GM20431 (cell line): ENCODE data around the gene DSCAML1.

ENCODE experiments used
- in situ Hi-C: fragments of 300-500 bp; cut with MseI, MboI; formaldehyde crosslinking; loops from one replicate; pipeline ENCODE4 v1.15.0; 2020; ENCODE audit warnings: low sequenced_read_pairs; ENCODE audit not compliant: unreplicated experiment

DSCAML1 gene

DNA sequence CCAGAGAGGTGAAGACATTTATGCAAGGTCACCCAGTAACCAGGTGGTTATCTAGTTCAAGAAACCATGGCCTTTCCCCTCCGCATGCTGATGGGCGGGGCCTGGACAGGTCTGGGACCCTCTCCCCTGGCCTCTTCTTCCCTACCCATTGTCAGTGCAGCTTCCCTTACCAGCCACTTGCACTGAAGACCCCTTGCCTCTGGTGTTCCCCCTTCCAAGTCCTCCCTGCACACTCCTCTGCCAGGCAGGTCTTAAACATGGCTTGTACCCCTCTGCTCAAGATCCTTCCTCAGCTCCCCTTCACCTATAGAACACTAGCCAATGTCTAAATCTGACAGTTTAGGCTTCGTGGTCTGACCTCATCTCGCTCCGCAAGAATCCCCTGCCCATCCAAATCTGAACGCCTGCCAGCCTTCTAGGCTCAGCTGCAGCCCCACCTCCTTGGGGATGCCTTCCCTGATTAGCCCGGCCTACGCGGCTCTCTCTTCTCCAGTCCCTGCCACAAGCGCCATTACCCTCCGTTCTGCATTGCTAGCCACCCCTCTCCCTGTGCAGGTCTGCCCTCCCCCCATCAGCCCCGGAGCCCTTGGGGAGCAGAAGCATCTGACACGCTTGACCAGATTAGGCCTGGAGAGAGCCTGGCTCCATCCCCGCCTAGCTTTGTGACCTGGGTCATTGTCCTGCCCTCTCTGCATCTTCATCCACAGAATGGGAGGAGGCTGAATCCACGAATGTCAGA lies 213.8 kb downstream of the DSCAML1 start:
- in situ Hi-C loops: no loop called here

DNA sequence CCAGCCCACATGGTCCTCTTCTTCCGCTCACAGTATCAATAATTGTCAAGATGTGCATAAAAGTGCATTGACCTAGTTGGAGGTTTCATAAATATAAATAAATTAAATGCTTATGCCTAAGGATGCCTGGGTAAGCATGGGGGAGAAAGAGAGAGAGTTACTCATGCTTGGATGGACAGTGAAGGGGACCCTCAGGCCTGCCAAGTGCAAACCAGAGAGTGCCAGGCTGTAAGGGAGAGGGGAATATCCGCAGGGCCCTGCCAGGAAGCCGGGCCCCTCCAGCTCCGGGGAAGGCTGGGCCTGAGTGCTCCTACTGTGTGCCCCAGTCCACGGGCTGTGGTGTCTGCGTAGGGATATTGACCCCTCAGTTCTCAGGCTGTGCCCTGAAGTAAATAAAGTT lies 214.6 kb downstream of the DSCAML1 start:
- in situ Hi-C loops: no loop called here

DNA sequence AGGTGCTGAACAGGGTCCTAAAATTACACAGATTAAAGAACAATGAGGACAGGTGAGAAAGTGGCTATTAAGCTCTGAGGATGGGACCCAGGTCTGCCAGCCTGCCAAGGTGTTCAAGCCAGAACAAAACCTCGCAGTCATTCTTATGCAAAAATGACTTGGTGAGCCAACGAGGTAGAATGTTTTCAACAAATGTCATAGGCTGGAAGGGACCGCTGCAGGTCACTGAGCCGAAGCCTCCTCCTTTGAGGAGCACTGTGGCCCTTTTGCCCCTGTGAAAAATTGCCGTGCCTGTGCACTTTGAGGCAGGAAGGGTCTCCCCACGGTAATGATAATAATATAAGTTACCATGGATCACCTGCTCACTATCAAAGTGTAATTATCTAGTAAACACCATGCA lies 216.2 kb downstream of the DSCAML1 start:
- in situ Hi-C loops: no loop called here

DNA sequence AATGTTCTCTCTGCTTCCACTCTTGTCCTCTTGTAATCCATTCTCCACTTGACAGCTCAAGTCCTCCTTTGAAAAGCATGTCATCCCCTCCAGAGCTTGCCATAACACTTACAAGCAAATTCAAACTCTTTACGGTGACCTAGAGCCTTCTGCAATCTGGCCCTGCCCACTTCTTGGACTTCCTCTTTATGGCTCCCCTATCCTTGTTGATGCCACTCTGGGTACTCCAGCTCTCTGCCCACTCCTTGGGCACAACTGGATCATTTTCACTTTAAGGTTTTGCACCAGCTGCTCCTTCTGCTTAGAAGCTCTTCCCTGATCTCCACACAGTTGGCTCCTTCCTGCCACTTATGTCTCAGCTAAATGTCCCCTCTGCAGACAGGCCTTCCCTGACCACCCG lies 217.9 kb downstream of the DSCAML1 start:
- in situ Hi-C loops: no loop called here

DNA sequence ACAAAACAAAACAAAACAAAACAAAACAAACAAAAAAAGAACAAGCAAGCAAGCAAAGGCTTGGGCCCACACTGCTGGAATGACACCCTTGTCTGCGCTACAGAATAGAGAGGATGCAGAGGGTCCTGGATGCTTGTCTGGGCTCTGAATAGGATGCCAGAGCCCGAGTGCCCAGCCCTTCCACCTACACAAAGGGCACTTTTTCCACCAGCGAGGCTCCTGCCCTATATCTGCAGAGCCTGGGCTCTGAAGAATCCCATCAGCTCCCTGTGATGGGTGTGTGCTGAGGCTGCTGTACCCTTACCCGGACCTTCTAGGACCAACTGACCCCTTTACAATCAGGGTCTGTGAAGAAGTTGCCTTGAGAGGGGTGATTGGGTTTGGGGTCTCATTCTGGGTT lies 221.2 kb downstream of the DSCAML1 start:
- in situ Hi-C loops: no loop called here

DNA sequence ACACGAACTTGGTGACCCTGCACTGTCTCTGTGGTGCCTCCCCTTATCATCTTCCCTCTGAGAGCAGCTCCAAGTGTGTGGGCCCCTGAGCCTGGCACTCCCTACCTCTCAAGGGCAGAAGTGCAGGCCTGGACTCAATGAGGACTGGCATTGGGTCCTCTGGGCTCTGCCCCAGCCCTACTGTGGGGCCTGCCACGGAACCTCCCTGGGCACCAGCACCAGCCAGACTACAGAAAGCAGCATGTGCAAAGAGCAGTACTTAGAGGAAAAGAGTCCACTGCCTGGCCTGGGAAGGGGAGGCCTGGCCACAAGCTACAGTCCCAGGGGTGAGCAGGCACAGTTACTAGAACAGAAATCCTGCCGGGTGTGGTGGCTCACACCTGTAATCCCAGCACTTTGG lies 222.5 kb downstream of the DSCAML1 start:
- in situ Hi-C loops: no loop called here

DNA sequence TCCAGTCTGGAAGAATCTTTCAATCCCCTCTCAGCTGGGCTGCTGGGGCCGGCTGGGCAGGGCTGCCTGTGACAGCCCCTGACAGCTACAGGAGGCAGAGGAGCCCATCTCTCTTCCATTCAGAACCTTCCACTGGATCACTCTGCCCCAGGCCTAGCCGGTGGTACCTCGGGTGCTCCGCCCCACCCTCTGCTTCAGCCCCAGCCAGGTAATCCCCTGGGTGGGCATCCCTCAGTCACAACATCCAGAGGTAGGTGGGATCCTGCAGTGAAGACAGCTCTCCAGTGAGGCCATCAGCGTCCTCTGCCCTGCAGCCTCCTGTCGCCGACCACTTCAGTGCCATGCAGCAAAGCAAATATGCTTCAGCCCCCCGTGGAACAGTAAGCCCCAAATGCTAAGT lies 223.7 kb downstream of the DSCAML1 start:
- in situ Hi-C loops: no loop called here

DNA sequence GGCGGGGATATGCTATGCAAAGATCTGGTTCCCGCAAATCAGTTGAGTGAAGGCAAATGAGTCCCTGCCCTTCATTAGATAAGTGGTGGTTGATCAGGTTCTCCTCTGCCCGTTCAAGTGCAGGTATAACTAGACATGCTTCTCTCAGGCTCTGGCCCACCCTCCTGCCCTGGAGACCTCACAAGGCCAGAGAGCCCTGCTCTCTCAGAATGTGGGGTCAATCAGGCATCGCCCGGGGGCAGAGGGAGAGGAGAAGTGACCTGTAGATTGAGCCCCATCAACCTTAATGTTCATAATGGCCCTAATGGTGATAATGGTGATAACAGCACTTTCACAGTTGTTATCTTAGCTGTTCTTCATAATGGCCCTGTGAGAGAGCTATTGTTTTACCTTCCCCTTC lies 224.3 kb downstream of the DSCAML1 start:
- in situ Hi-C loops: no loop called here

DNA sequence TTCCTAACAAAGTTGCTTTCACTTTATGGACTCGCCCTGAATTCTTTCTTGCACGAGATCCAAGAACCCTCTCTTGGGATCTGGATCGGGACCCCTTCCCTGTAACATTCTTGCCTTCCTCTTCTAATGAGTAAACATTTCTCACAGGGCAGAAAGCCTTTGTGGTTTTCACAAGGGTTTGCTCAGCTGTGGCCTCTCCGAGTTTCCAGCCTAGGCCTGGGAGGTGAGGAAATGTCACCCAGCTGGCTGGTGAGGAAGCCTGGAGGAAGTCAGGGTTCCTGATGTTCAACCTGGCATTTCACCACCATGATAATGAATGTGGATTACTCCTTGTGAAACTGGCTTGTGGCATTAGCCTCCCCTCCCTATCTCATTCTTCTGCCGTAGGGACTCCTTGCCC lies 224.9 kb downstream of the DSCAML1 start:
- in situ Hi-C loops: no loop called here

DNA sequence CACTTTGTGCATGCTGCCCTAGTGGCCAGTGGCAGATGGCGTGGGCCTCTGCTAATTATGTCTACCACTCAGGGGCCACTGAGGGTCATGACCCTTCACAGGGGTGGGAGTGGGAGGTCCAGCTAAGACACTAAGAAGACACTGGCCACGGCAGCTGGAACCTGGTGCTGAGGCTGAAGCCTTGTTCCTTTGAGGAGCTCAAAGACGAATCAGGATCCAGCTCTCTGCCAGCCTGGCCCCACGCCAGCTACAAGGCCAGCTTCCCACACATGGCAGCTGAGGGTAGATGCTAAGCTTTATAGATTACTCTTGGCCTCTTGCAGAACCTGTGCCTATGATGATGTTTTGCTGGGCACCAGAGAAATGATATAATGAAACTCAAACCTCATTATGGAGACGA lies 226.3 kb downstream of the DSCAML1 start:
- in situ Hi-C loops: no loop called here

DNA sequence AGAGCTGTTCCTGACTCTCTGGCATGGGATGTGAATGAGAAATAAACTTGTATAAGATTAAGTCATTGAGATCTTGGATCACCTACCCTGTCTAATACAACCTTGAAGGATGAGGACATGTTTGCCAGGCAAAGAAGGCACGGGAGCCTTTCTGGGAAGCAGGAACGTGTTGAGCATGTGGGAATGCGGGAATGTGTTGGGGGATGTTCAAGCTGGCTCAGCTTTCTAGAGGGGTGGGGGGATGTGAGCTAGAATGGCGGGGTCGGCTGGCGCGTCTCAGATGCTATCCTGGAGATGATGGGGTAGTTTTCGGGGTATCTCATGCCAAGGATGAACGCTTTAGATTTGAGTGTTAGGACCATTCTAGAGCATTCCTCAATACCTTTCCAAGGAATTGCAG lies 227.1 kb downstream of the DSCAML1 start:
- in situ Hi-C loops: no loop called here

DNA sequence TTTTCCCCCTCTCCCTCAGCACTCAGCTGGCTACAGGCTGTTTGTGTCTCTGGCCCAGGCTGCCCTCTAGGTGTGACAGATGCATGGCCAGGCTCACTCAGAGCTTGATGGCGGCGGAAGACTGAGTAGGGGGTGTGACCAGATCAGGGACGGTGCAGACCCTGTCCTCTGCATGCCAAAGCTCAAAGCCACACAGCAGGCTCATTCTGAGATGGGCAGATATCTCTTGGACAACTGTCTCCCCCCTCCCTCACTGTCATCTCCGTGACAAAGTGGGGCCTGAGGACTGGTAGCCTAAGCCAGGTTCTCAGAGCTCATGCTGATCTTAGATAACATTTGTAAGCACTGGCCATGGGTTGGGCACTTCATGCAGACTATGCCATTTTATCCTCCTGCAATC lies 231.3 kb downstream of the DSCAML1 start:
- in situ Hi-C loops: no loop called here

DNA sequence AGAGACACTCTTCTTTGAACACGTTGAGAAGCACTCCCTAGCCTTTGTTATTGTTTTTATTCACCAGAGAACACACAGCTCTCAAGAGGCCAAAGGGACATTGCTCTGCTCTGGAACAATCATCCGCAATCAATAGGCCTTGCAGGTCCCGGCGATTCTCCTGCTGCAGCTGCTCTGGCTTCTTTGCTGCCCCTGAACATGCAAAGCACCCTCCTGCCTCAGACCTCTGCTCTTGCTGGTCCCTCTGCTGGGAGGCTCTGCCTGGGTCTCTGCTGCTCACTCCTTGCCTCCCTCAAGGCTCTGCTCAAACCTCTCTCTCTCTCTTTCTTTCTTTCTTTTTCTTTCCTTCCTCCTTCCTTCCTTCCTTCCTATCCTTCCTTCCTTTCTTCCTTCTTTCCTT lies 232.7 kb downstream of the DSCAML1 start:
- in situ Hi-C loops: no loop called here

DNA sequence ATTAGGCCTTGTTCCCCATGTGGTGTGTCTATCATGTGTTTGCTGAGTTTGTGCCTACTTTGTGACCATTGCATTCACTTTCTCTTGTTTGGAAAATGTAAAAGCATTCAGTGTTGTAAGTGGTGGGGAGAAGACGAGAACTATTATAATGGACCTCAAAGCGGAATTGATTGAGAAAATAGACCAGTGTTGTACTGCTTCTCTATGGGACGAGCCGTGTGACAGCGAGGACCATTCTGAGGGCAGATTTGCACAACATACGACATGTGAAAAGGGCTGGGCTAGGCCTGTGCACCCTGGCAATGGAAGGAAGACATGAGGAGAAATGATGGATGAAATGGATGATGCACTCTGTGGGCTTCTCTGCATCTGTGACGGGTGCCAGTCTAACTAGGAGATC lies 233.5 kb downstream of the DSCAML1 start:
- in situ Hi-C loops: no loop called here

DNA sequence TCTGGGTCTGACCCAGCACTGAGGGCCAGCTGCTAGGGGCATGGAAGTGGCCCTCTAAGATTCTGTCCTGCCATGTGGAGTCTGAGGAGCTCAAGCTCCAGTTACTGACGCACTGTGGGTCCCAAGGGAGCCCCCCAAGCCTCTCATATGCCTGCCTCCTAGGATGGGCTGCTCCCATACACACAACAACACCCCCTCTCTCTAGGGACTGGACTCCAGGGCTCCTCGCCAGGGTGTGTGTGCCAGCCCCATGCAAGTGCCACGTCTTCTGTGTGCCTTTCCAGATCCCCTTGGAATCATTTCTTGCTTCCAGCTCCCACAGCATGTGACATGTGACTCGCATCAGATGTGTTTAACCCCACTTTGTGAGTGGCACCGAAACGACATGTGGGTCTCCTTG lies 234.9 kb downstream of the DSCAML1 start:
- in situ Hi-C loops: no loop called here

DNA sequence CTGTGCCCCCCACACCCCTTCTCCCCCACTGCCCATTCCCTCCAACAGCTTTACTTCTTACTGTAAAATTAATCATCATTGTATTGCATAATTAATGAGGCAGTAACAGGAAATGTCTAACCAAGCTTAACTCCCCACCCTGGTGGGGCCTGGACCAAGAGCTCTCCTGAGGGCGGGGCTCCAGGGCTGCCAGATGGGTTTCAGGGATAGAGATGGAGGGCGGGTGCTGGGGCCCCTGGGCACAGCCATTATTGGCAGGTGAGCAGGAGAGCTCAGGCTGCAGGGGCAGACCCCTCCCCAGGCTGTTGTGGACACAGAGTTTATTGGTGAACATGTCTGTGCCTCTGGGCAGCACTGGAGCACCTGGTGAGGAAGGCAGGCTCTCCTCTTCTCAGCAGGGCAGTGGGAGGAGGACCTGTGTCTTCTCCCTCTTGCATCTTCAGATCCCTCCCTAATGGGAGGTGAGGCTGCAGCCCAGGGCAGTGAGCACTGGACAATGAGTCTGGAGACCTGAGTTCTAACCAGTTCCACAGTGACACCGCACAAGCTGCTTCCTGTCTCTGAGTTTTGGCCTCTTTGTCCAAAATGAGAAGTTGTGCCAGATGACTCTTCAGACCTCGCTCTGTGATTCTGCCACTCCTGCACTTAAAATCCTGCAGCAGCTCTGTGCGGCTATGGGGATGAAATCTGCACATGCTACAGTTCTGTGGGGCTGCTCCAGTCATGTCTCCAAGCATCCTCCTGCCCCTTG lies 236.1 kb downstream of the DSCAML1 start:
- in situ Hi-C loops: no loop called here

DNA sequence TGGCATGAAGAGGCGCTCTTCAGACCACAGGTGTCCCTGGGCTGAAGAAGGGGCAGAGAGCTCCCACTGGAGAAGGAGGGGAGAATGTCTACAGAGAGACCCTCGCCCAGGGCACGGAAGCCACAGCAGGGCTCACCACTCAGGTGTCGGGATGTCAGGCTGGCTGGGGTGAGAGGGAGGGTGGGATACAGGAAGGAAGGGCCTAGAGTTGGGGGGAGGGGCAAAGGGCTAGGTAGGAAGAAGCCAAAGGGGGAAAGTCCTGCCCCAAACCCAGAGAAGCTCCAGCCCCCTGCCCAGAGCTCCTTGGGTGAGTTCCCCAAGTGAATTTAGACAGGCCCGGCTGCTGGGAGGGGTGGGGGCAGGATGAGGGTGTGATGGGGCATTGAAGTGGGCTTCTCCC lies 237.3 kb downstream of the DSCAML1 start:
- in situ Hi-C loops: no loop called here

DNA sequence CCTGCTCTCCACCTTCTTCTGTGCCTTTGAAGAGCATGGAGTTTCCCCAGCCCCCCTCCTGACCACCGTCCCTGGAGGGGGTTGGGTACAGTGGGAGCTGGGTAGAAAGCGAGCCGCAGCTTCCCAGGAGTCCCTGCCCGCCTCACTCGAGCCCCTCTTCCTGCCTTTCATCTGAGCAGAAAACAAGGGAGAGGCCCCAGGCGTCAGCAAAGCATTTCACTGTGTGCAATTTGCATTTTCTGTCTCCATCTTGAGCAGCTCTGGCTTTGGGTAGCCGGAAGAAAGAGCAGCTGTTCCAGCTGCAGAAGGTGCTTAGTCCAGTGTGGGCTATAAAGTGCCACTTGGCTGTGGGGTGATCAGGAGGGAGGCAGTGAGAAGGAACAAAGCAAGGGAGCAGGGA lies 239.7 kb downstream of the DSCAML1 start:
- in situ Hi-C loops: no loop called here

DNA sequence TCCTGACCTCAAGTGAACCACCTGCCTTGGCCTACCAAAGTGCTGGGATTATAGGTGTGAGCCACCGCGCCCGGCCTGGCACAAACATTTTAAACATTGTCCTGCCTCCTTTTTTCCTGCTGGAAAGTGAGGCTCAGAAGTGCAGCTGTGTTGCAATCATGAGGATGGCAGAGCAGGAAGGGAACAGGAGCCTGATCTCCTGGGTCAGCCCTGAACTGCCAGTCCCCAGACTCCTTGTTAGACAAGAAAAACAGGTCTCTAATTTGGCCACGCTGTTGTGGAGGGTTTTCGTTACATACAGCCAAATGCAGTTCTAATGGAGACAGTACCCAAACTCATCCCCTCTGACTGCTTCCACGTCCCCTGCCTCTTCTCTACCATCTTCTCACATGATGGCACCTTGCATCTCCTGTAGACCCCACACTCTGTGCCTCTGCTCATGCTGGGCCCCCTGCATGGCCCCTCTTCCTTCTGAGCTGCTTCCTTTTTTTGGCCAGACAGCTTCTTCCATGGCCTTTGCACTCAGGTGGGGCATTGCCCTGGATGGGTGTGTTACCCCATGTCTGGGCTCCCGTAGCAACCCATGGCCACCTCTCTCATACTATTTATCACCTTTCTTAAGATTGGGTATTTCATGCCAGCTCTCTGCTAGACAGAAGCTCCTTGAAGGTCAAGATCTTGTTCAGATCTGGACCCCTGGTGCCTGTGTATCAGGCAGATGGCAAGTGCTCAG lies 242.2 kb downstream of the DSCAML1 start:
- in situ Hi-C loops: no loop called here

DNA sequence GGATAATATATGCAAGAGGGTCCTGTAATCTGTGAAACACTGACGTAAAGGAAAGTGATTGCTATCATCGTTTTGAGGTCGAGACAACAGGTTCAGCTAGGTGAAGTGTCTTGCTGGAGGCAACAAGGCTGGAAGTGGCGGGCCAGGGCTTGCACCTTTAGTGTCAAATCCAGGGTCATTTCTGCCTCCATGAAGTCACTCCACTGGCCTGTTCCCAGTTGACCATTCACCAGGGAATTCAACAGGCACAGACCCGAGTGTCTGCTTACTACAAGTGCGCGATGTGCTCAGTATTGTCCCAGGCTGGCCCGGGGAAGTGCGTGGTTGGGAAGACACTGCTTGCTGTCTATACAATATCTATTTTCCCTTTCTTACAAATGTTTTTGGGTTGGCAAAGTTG lies 244.4 kb downstream of the DSCAML1 start:
- in situ Hi-C loops: no loop called here

DNA sequence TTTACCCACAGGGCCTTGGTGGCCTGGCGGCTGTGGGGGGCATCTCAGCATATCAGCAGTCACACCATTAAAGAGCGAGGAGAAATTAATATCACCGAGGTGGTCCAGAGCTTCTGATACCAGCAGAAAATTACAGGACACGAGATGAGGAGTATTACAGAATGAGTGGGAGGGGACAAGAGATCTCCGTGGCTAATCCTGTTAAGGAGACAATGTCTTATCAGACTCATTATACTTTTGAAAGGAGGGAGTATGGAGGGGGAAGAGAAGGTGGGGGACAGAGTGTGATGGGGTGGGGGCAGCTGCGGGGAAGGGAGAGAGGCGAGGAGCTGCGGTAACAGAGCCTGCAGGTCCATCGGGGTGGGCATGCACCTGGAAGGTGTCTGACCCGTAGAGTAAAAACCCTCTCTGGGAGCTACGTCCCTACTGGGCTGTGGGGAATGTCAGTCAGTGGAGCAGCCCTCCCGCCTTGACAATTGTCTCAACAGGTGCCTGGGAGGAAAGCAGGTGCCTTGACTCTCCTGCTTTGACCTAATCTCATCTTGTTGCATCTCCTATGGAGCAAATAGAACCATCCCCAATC lies 245.2 kb downstream of the DSCAML1 start:
- in situ Hi-C loops: no loop called here
